IPS-18c (cell line): ENCODE measurements around the gene MICAL1.

ENCODE experiments used
- H3K4me3 ChIP-seq: 2 replicates; pipeline ENCODE4 v1.7.0; 2013; ENCODE audit warnings: low read depth, mild to moderate bottlenecking, low read length, moderate library complexity; ENCODE audit not compliant: insufficient read depth
- H3K9me3 ChIP-seq: one replicate; pipeline ENCODE4 v1.6.1; 2013; ENCODE audit warnings: mild to moderate bottlenecking, low read length, moderate library complexity; ENCODE audit not compliant: control insufficient read depth, insufficient read depth

The MICAL1 gene

GRCh38 chr6:109447878-109448555 lies 7.6 kb downstream of the MICAL1 start:
- H3K4me3 ChIP-seq: no peak overlapping the region
- H3K9me3 ChIP-seq: no peaks in the 10 kb centered on the region

GRCh38 chr6:109447087-109447486 lies 8.5 kb downstream of the MICAL1 start:
- no peak overlapping the region for H3K4me3 ChIP-seq
- no peaks in the 10 kb centered on the region for H3K9me3 ChIP-seq

- Histone ChIP-seq H3K4me3 (no peak overlapping the region), H3K9me3 (no peaks in the 10 kb centered on the region)
Observed at GRCh38 chr6:109446541-109446940, 9.0 kb downstream of the MICAL1 start.

GRCh38 chr6:109446072-109446471 lies 9.5 kb downstream of the MICAL1 start:
- Histone ChIP-seq H3K4me3 (no peak overlapping the region), H3K9me3 (no peaks in the 10 kb centered on the region)

- Histone ChIP-seq H3K4me3 (no peak overlapping the region), H3K9me3 (no peaks in the 10 kb centered on the region)
Observed at GRCh38 chr6:109445382-109445781, 10.2 kb downstream of the MICAL1 start.

GRCh38 chr6:109443425-109443950 lies 12.1 kb downstream of the MICAL1 start:
- Histone ChIP-seq H3K9me3 (no peaks in the 10 kb centered on the region), H3K4me3 (no peak overlapping the region)

- H3K9me3 ChIP-seq: no peaks in the 10 kb centered on the region
- H3K4me3 ChIP-seq: no peak overlapping the region
Observed at GRCh38 chr6:109442393-109442924, 13.1 kb downstream of the MICAL1 start.

- Histone ChIP-seq H3K4me3 (peak overlapping the region; percentile 96), H3K9me3 (no peaks in the 10 kb centered on the region)
Observed at GRCh38 chr6:109441069-109441816, 14.3 kb downstream of the MICAL1 start.

- peak within 1 kb of the TSS; percentile 96 for H3K4me3 ChIP-seq
- H3K9me3 ChIP-seq: no peaks in the 10 kb centered on the region
Observed at GRCh38 chr6:109440331-109441068, 15.1 kb downstream of the MICAL1 start, which contains the start of the genes PPIL6 and SMPD2. TSS of gene PPIL6 (minus strand) at chr6:109440628. CDS start at chr6:109440590, 38 bp downstream. TSS of gene SMPD2 (plus strand) at chr6:109440724. CDS start at chr6:109441122, 398 bp downstream.

- H3K4me3 ChIP-seq: no peak overlapping the region
Observed at GRCh38 chr6:109436041-109436440, 19.5 kb downstream of the MICAL1 start.

GRCh38 chr6:109434456-109434855 lies 21.1 kb downstream of the MICAL1 start:
- H3K4me3 ChIP-seq: no peak overlapping the region
- H3K9me3 ChIP-seq: no peaks in the 10 kb centered on the region

More at GRCh38 chr6:109436041-109436440, 19.5 kb downstream of the MICAL1 start:
- H3K9me3 ChIP-seq: no peaks in the 10 kb centered on the region

GRCh38 chr6:109429496-109429895 lies 26.1 kb downstream of the MICAL1 start:
- Histone ChIP-seq H3K9me3 (no peaks in the 10 kb centered on the region), H3K4me3 (no peak overlapping the region)

- Histone ChIP-seq H3K9me3 (no peaks in the 10 kb centered on the region), H3K4me3 (no peak overlapping the region)
Observed at GRCh38 chr6:109428889-109429477, 26.6 kb downstream of the MICAL1 start.

- no peak overlapping the region for H3K4me3 ChIP-seq
Observed at GRCh38 chr6:109424946-109425345, 30.6 kb downstream of the MICAL1 start.

GRCh38 chr6:109421184-109421583 lies 34.4 kb downstream of the MICAL1 start:
- Histone ChIP-seq H3K4me3 (no peak overlapping the region), H3K9me3 (no peaks in the 10 kb centered on the region)

More at GRCh38 chr6:109424946-109425345, 30.6 kb downstream of the MICAL1 start:
- no peaks in the 10 kb centered on the region for H3K9me3 ChIP-seq

GRCh38 chr6:109420751-109421150 lies 34.8 kb downstream of the MICAL1 start:
- Histone ChIP-seq H3K9me3 (no peaks in the 10 kb centered on the region), H3K4me3 (no peak overlapping the region)

- Histone ChIP-seq H3K4me3 (no peak overlapping the region), H3K9me3 (no peaks in the 10 kb centered on the region)
Observed at GRCh38 chr6:109417646-109418045, 37.9 kb downstream of the MICAL1 start.
